GM12891 (cell line): ENCODE data around the gene DACH1.

ENCODE experiments used
- PAX5 ChIP-seq: IDR thresholded peaks from 2 replicates; pipeline ENCODE4 v1.6.1; 2011; ENCODE audit warnings: low read length, moderate library complexity, mild to moderate bottlenecking; ENCODE audit not compliant: insufficient read depth, severe bottlenecking
- POLR2A ChIP-seq: IDR thresholded peaks from 2 replicates; pipeline ENCODE4 v1.6.1; 2011; ENCODE audit warnings: low read depth, low read length, control low read depth

GRCh38 chr13:71593566-71593965, 273.4 kb downstream of the DACH1 start:
- TF ChIP-seq POLR2A = no peak
- no peak for TF ChIP-seq PAX5
